GM12878 (cell line): ENCODE measurements around the gene ADGRG7. TPM values are rescaled to one million over a fixed set of nuclear protein-coding genes. Genes with fewer than 3 reads are reported as not detected.

Experiments used
- ATAC-seq: fragments of 200-7000 bp; cut with Tn5 transposase; 3 replicates; pipeline ENCODE4 v1.9.1; 2020; ENCODE audit warnings: mild to moderate bottlenecking, moderate library complexity
- BruUV-seq: library from RNA; stranded (reverse); fragments of 400-500 nt; replicated peaks from 2 replicates; lab custom pipeline; 2021; lab: Mats Ljungman, UMichigan
- CTCF ChIA-PET: fragments of 300-600 bp; sonication (Branson Sonifier 250); formaldehyde crosslinking; extraction: SDS; loops from one replicate; lab custom pipeline; 2021; ENCODE audit warnings: inconsistent platforms; lab: Yijun Ruan, JAX
- POLR2A ChIA-PET: fragments of 350-600 bp; formaldehyde crosslinking; extraction: SDS; loops from one replicate; lab custom pipeline; 2021; ENCODE audit warnings: inconsistent platforms; lab: Charles Lee
- RAD21 ChIA-PET: fragments of 300-600 bp; sonication (Branson Sonifier 250); formaldehyde crosslinking; loops from one replicate; lab custom pipeline; 2023; ENCODE audit warnings: antibody characterized with exemption; ENCODE audit not compliant: unreplicated experiment; lab: Charles Lee
- SMC1A ChIA-PET: fragments of 300-600 bp; sonication (Branson Sonifier 250); formaldehyde crosslinking; loops from one replicate; lab custom pipeline; 2023; ENCODE audit not compliant: unreplicated experiment, uncharacterized antibody; lab: Charles Lee
- DNase-seq: peaks from one replicate; pipeline ENCODE4 v3.0.0-alpha.2; 2011; ENCODE audit warnings: low read depth, low spot score
- FAIRE-seq: peaks from 3 replicates; lab custom pipeline; 2011; peaks lifted over from hg19 to GRCh38; lab: Jason Lieb, UNC
- H2AFZ ChIP-seq: 2 replicates; pipeline ENCODE4 v1.6.0; 2011; ENCODE audit warnings: low read depth, low read length, control low read depth; ENCODE audit not compliant: control insufficient read depth
- H3K27ac ChIP-seq: 2 replicates; pipeline ENCODE4 v1.5.1; 2011; ENCODE audit warnings: control low read depth; ENCODE audit not compliant: control insufficient read depth, insufficient read depth
- H3K27me3 ChIP-seq, 2 experiments: replicated peaks in 1 of 2; 2 replicates each; pipeline versions ENCODE4 v1.6.0 to v1.6.1; 2011; ENCODE audit warnings: low read length in 1 of 2; ENCODE audit not compliant: control insufficient read depth in 2 of 2, insufficient read depth in 2 of 2
- H3K36me3 ChIP-seq, 2 experiments: 2 replicates each; pipeline ENCODE4 v1.5.1; 2011; ENCODE audit warnings: low read length in 1 of 2; ENCODE audit not compliant: control insufficient read depth in 2 of 2, insufficient read depth in 2 of 2
- H3K4me1 ChIP-seq: 2 replicates; pipeline ENCODE4 v1.6.1; 2011; ENCODE audit warnings: mild to moderate bottlenecking, low read length, moderate library complexity, mixed read lengths; ENCODE audit not compliant: control insufficient read depth, insufficient read depth
- H3K4me2 ChIP-seq: 2 replicates; pipeline ENCODE4 v1.6.0; 2011; ENCODE audit warnings: control low read depth; ENCODE audit not compliant: control insufficient read depth, insufficient read depth
- H3K4me3 ChIP-seq: fragments of 200-600 bp; sonication (generic); 2 replicates; pipeline ENCODE4 v1.5.1; 2016
- H3K79me2 ChIP-seq: 2 replicates; pipeline ENCODE4 v1.6.0; 2011; ENCODE audit warnings: low read length; ENCODE audit not compliant: control insufficient read depth, insufficient read depth
- H3K9ac ChIP-seq: 2 replicates; pipeline ENCODE4 v1.8.0; 2011; ENCODE audit warnings: low read length, control low read depth, mixed read lengths; ENCODE audit not compliant: control insufficient read depth, insufficient read depth
- H3K9me3 ChIP-seq: replicated peaks from 3 replicates; pipeline ENCODE4 v1.5.1; 2011; ENCODE audit warnings: mild to moderate bottlenecking, low read length; ENCODE audit not compliant: control insufficient read depth, insufficient read depth
- H4K20me1 ChIP-seq: 2 replicates; pipeline ENCODE4 v1.6.0; 2011; ENCODE audit not compliant: control insufficient read depth, insufficient read depth
- LARP7 ChIP-seq: fragments of 450-650 bp; IDR thresholded peaks from 2 replicates; pipeline ENCODE4 v1.6.1; 2017; ENCODE audit warnings: mild to moderate bottlenecking
- NR2C1 ChIP-seq: fragments of 450-650 bp; IDR thresholded peaks from 2 replicates; pipeline ENCODE4 v1.6.1; 2017; ENCODE audit warnings: antibody characterized with exemption, mild to moderate bottlenecking, moderate library complexity
- PML ChIP-seq: IDR thresholded peaks from 2 replicates; pipeline ENCODE4 v1.6.1; 2012; ENCODE audit warnings: low read length, inconsistent platforms
- YBX1 ChIP-seq: fragments of 450-650 bp; IDR thresholded peaks from 2 replicates; pipeline ENCODE4 v1.6.1; 2016; ENCODE audit warnings: antibody characterized with exemption
- WGBS: methylation state at CpG from one replicate; pipeline ENCODE4 v1.1.6; 2016; ENCODE audit warnings: low lambda C conversion rate; ENCODE audit not compliant: insufficient replicate concordance, insufficient coverage; ENCODE audit errors: missing lambda C conversion rate; 5-methylcytosine and 5-hydroxymethylcytosine counted together
- in situ Hi-C: fragments of 300-500 bp; cut with MboI; formaldehyde crosslinking; loops from 9 replicates; pipeline ENCODE4 v1.14.3; 2018; ENCODE audit warnings: mixed read lengths
- intact Hi-C: fragments of 100-400 bp; cut with micrococcal nuclease; formaldehyde crosslinking; loops from one replicate; pipeline ENCODE4 v1.14.2; 2022; ENCODE audit not compliant: unreplicated experiment
- polyA plus RNA-seq, 11 experiments: library from polyadenylated mRNA; depleted of rRNA in 4 of 11; unstranded in 6 of 11; stranded (reverse) in 5 of 11; fragments of >200 nt; fragmentation: Nextera tagmentation in 4 of 11; fragmentation: Illumina TruSeq in 1 of 11; extraction: Ambion mirVana in 4 of 11; extraction: Trizol in 1 of 11; gene quantifications; 1 replicate in 1 of 11; 2 replicates in 10 of 11; pipeline versions ENCODE4 v1.2.1 to v1.2.3, GENCODE V29; 2011 to 2016; ENCODE audit warnings: inconsistent platforms in 2 of 11, missing spikeins in 2 of 11, low read depth in 1 of 11
- small RNA-seq: library from RNA; depleted of rRNA; stranded (forward); fragments of <200 nt; gene quantifications from one replicate; pipeline ENCODE3, GENCODE V24; 2014
- total RNA-seq, 4 experiments: library from RNA; depleted of rRNA in 3 of 4; stranded (reverse); fragments of >200 nt in 3 of 4; fragmentation: Illumina TruSeq in 1 of 4; extraction: Trizol in 1 of 4; gene quantifications; 2 replicates each; pipeline versions ENCODE4 v1.2.1 to v1.2.3, GENCODE V29; 2013 to 2021
- TF ChIP-seq, protein P1 (sequence below): fragments of 450-650 bp; formaldehyde crosslinking; IDR thresholded peaks from 2 replicates; pipeline ENCODE4 v1.4.0; 2020; ENCODE audit warnings: mild to moderate bottlenecking, moderate library complexity
- TF ChIP-seq, protein P2 (sequence below): IDR thresholded peaks from 2 replicates; pipeline ENCODE4 v1.6.1; 2011; ENCODE audit warnings: borderline replicate concordance, low read depth, mild to moderate bottlenecking, moderate library complexity, mixed read lengths, low read length; ENCODE audit not compliant: insufficient read depth; ENCODE audit errors: extremely low read length

Gene ADGRG7
- total and polyA plus RNA-seq, 10 of the 15 experiments (the other 5 are each of a cell fraction or from before 2014, with no cell fraction given) = 0.02 to 0.21 (median 0.14) TPM; not detected in 7

- TF ChIP-seq, protein P1, sequence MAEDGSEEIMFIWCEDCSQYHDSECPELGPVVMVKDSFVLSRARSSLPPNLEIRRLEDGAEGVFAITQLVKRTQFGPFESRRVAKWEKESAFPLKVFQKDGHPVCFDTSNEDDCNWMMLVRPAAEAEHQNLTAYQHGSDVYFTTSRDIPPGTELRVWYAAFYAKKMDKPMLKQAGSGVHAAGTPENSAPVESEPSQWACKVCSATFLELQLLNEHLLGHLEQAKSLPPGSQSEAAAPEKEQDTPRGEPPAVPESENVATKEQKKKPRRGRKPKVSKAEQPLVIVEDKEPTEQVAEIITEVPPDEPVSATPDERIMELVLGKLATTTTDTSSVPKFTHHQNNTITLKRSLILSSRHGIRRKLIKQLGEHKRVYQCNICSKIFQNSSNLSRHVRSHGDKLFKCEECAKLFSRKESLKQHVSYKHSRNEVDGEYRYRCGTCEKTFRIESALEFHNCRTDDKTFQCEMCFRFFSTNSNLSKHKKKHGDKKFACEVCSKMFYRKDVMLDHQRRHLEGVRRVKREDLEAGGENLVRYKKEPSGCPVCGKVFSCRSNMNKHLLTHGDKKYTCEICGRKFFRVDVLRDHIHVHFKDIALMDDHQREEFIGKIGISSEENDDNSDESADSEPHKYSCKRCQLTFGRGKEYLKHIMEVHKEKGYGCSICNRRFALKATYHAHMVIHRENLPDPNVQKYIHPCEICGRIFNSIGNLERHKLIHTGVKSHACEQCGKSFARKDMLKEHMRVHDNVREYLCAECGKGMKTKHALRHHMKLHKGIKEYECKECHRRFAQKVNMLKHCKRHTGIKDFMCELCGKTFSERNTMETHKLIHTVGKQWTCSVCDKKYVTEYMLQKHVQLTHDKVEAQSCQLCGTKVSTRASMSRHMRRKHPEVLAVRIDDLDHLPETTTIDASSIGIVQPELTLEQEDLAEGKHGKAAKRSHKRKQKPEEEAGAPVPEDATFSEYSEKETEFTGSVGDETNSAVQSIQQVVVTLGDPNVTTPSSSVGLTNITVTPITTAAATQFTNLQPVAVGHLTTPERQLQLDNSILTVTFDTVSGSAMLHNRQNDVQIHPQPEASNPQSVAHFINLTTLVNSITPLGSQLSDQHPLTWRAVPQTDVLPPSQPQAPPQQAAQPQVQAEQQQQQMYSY = no peak
These were observed 134.1 kb downstream of the ADGRG7 start (continued) for GRCh38 chr3:100743535-100743934.

- ChIA-PET RAD21 (no interaction called here), CTCF (interaction anchor here (1.2 to 1.4 kb wide), 3 partner anchors 9 to 353 kb away, joined by 3 to 4 read pairs (median 3); no protein-coding TSS in a partner anchor), SMC1A (interaction anchor here (0.6 to 2.1 kb wide), 5 partner anchors 9 to 834 kb away, joined by 3 to 5 read pairs (median 3); no protein-coding TSS in a partner anchor), POLR2A (no interaction called here)
- no peak for FAIRE-seq
- no peaks in the 10 kb centered on the region for H3K79me2 ChIP-seq
- no peak overlapping the region for H3K4me2 ChIP-seq
- no peak overlapping the region for H3K4me3 ChIP-seq
- intact Hi-C loops (no loop called here), in situ Hi-C loops (no loop called here)
- H4K20me1 ChIP-seq = no peaks in the 10 kb centered on the region
- H3K27ac ChIP-seq = no peak overlapping the region
- H3K9ac ChIP-seq = no peak overlapping the region
- H2AFZ ChIP-seq = no peak overlapping the region
- no peaks in the 10 kb centered on the region for H3K27me3 ChIP-seq
- no peaks in the 10 kb centered on the region for H3K4me1 ChIP-seq
- no TSS peak for BruUV-seq
- no peak for DNase-seq
- TF ChIP-seq LARP7 (no peak), YBX1 (no peak), NR2C1 (no peak), PML (no peak)
- TF ChIP-seq, protein P2, sequence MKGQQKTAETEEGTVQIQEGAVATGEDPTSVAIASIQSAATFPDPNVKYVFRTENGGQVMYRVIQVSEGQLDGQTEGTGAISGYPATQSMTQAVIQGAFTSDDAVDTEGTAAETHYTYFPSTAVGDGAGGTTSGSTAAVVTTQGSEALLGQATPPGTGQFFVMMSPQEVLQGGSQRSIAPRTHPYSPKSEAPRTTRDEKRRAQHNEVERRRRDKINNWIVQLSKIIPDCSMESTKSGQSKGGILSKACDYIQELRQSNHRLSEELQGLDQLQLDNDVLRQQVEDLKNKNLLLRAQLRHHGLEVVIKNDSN = no peak
- no peaks in the 10 kb centered on the region for H3K9me3 ChIP-seq
- ATAC-seq = no peak
- 100% methylated on average over 2 of the region's 2 CpGs for WGBS
- peaks cover 5 to 37% of the 10 kb centered on the region in 2 experiments for H3K36me3 ChIP-seq
These were observed 135.3 kb downstream of the ADGRG7 start for GRCh38 chr3:100744671-100745070.

Small RNA genes within 50 kb of the gene (small RNA-seq; reads per million reads assigned to genes)
- not detected for gene RF00322

Other genes starting within 250 kb of the ADGRG7 start
- gene TOMM70, start 208.5 kb upstream of the ADGRG7 start, total RNA-seq (2014; rRNA removed) = 44.0 and 44.8 TPM in 2 replicates
- gene TOMM70, start 208.5 kb upstream of the ADGRG7 start, total RNA-seq (2014; rRNA removed; fragmentation: Illumina TruSeq; extraction: Trizol) = 62.3 and 64.1 TPM in 2 replicates
- gene TOMM70, start 208.5 kb upstream of the ADGRG7 start, total RNA-seq (2021) = 46.2 and 46.6 TPM in 2 replicates
- gene TOMM70, start 208.5 kb upstream of the ADGRG7 start, polyA plus RNA-seq (2011; rRNA removed) = 47.8 and 77.8 TPM in 2 replicates
- gene TOMM70, start 208.5 kb upstream of the ADGRG7 start, polyA plus RNA-seq (2014; fragmentation: Illumina TruSeq; extraction: Trizol) = 57.1 and 68.3 TPM in 2 replicates
- gene TOMM70, start 208.5 kb upstream of the ADGRG7 start, polyA plus RNA-seq (2014; fragmentation: Nextera tagmentation; extraction: Ambion mirVana) = 10 to 100 TPM; 12.7 to 22.6 TPM
- 34.2 and 38.5 TPM in 2 replicates for gene TOMM70, start 208.5 kb upstream of the ADGRG7 start, polyA plus RNA-seq (2014; rRNA removed)
- gene TOMM70, start 208.5 kb upstream of the ADGRG7 start, polyA plus RNA-seq (2016; fragmentation: Nextera tagmentation; extraction: Ambion mirVana) = 10 to 100 TPM; 33.6 to 33.8 TPM
- gene LNP1, start 208.1 kb upstream of the ADGRG7 start, total RNA-seq (2014; rRNA removed) = 2.8 and 4.4 TPM in 2 replicates
- 3.7 and 4.2 TPM in 2 replicates for gene LNP1, start 208.1 kb upstream of the ADGRG7 start, total RNA-seq (2014; rRNA removed; fragmentation: Illumina TruSeq; extraction: Trizol)
- 2.4 and 2.5 TPM in 2 replicates for gene LNP1, start 208.1 kb upstream of the ADGRG7 start, total RNA-seq (2021)
- 3.7 and 4.1 TPM in 2 replicates for gene LNP1, start 208.1 kb upstream of the ADGRG7 start, polyA plus RNA-seq (2011; rRNA removed)
- 3.4 and 3.5 TPM in 2 replicates for gene LNP1, start 208.1 kb upstream of the ADGRG7 start, polyA plus RNA-seq (2014; fragmentation: Illumina TruSeq; extraction: Trizol)
- 1 to 10 TPM; 2.1 to 2.5 TPM for gene LNP1, start 208.1 kb upstream of the ADGRG7 start, polyA plus RNA-seq (2014; fragmentation: Nextera tagmentation; extraction: Ambion mirVana)
- gene LNP1, start 208.1 kb upstream of the ADGRG7 start, polyA plus RNA-seq (2014; rRNA removed) = 2.4 and 2.5 TPM in 2 replicates
- 1 to 10 TPM; 2.5 to 3.3 TPM for gene LNP1, start 208.1 kb upstream of the ADGRG7 start, polyA plus RNA-seq (2016; fragmentation: Nextera tagmentation; extraction: Ambion mirVana)
- gene TMEM45A, start 117.0 kb upstream of the ADGRG7 start, total RNA-seq (2014; rRNA removed) = 0.34 and 1.0 TPM in 2 replicates
- 0.72 and 0.78 TPM in 2 replicates for gene TMEM45A, start 117.0 kb upstream of the ADGRG7 start, total RNA-seq (2014; rRNA removed; fragmentation: Illumina TruSeq; extraction: Trizol)
- 0.90 and 1.0 TPM in 2 replicates for gene TMEM45A, start 117.0 kb upstream of the ADGRG7 start, total RNA-seq (2021)
- 5.3 and 10.0 TPM in 2 replicates for gene TMEM45A, start 117.0 kb upstream of the ADGRG7 start, polyA plus RNA-seq (2011; rRNA removed)
- 0.62 and 0.95 TPM in 2 replicates for gene TMEM45A, start 117.0 kb upstream of the ADGRG7 start, polyA plus RNA-seq (2014; fragmentation: Illumina TruSeq; extraction: Trizol)
- gene TMEM45A, start 117.0 kb upstream of the ADGRG7 start, polyA plus RNA-seq (2014; fragmentation: Nextera tagmentation; extraction: Ambion mirVana) = 1 to 10 TPM; 2.5 to 3.0 TPM
- 0.66 and 0.96 TPM in 2 replicates for gene TMEM45A, start 117.0 kb upstream of the ADGRG7 start, polyA plus RNA-seq (2014; rRNA removed)
- under 1 TPM; 0.60 to 0.77 TPM for gene TMEM45A, start 117.0 kb upstream of the ADGRG7 start, polyA plus RNA-seq (2016; fragmentation: Nextera tagmentation; extraction: Ambion mirVana)
- gene TFG, start 99.9 kb downstream of the ADGRG7 start, total RNA-seq (2014; rRNA removed) = 42.7 and 45.1 TPM in 2 replicates
- gene TFG, start 99.9 kb downstream of the ADGRG7 start, total RNA-seq (2014; rRNA removed; fragmentation: Illumina TruSeq; extraction: Trizol) = 52.2 and 53.8 TPM in 2 replicates
- 56.0 and 57.5 TPM in 2 replicates for gene TFG, start 99.9 kb downstream of the ADGRG7 start, total RNA-seq (2021)
- 58.5 and 62.4 TPM in 2 replicates for gene TFG, start 99.9 kb downstream of the ADGRG7 start, polyA plus RNA-seq (2011; rRNA removed)
- gene TFG, start 99.9 kb downstream of the ADGRG7 start, polyA plus RNA-seq (2014; fragmentation: Illumina TruSeq; extraction: Trizol) = 103 and 104 TPM in 2 replicates
- gene TFG, start 99.9 kb downstream of the ADGRG7 start, polyA plus RNA-seq (2014; fragmentation: Nextera tagmentation; extraction: Ambion mirVana) = 10 to 100 TPM; 29.3 to 47.6 TPM
- gene TFG, start 99.9 kb downstream of the ADGRG7 start, polyA plus RNA-seq (2014; rRNA removed) = 48.8 and 57.8 TPM in 2 replicates
- gene TFG, start 99.9 kb downstream of the ADGRG7 start, polyA plus RNA-seq (2016; fragmentation: Nextera tagmentation; extraction: Ambion mirVana) = 100 to 1,000 TPM; 115 to 126 TPM